Measurements from ENCODE around the gene AGBL4. TPM values are rescaled to one million over a fixed set of nuclear protein-coding genes. Genes with fewer than 3 reads are reported as not detected.

The AGBL4 gene
- total and polyA plus RNA-seq, 2 experiments from 2014 or later: not detected

GRCh38 chr1:48695161-48695560 is 1328.6 kb downstream of the AGBL4 start:
- in situ Hi-C loops (cut with MboI): no loop called here
- TF ChIP-seq EZH2phosphoT487 (IDR thresholded peaks at IDR 0.05; ENCODE audit: insufficient read depth, low read depth) (no peak), EZH2 (IDR thresholded peaks at IDR 0.05; ENCODE audit: insufficient read depth, poor library complexity, severe bottlenecking) (no peak)
- Histone ChIP-seq H3K4me3 (no peak overlapping the region), H3K9ac (no peak overlapping the region), H3K9me2 (ENCODE audit: insufficient read depth) (no peaks in the 10 kb centered on the region), H3K27ac (no peak overlapping the region), H3F3A (ENCODE audit: insufficient read depth) (no peaks in the 10 kb centered on the region), H3K4me2 (ENCODE audit: unreplicated experiment) (no peak overlapping the region), H3K27me3 (replicated peaks; ENCODE audit: insufficient read depth) (peaks cover 5% of the 10 kb centered on the region; the same call in 1 of the 2 replicates), H2AFZ (no peak overlapping the region), H3K79me2 (ENCODE audit: insufficient read depth) (no peaks in the 10 kb centered on the region), H4K20me1 (ENCODE audit: insufficient read depth) (no peaks in the 10 kb centered on the region), H3K4me1 (ENCODE audit: insufficient read depth) (no peaks in the 10 kb centered on the region), H3K9me3 (ENCODE audit: low read depth) (no peaks in the 10 kb centered on the region), H3K36me3 (ENCODE audit: low read depth) (no peaks in the 10 kb centered on the region)
- DNase-seq: no peak
- WGBS, 2 experiments (ENCODE audit: low coverage in 1 of 2, low lambda C conversion rate in 2 of 2, missing lambda C conversion rate in 2 of 2): 65 to 66% methylated on average over 2 of the region's 2 CpGs

- 25 to 36% methylated on average over 12 of the region's 12 CpGs for WGBS, 2 experiments (ENCODE audit: low coverage in 1 of 2, low lambda C conversion rate in 2 of 2, missing lambda C conversion rate in 2 of 2)
- DNase-seq: no peak
Observed at GRCh38 chr1:48693674-48694320, 1330.0 kb downstream of the AGBL4 start.

GRCh38 chr1:48693180-48693579 is 1330.6 kb downstream of the AGBL4 start:
- Histone ChIP-seq H4K20me1 (ENCODE audit: insufficient read depth) (no peaks in the 10 kb centered on the region), H3K27me3 (replicated peaks; ENCODE audit: insufficient read depth) (peaks cover 5% of the 10 kb centered on the region; the same call in 1 of the 2 replicates), H3K4me3 (no peak overlapping the region), H3K4me2 (ENCODE audit: unreplicated experiment) (no peak overlapping the region), H3K27ac (no peak overlapping the region), H3K9me3 (ENCODE audit: low read depth) (no peaks in the 10 kb centered on the region), H3K9ac (no peak overlapping the region), H3K9me2 (ENCODE audit: insufficient read depth) (no peaks in the 10 kb centered on the region), H3K4me1 (ENCODE audit: insufficient read depth) (no peaks in the 10 kb centered on the region), H3F3A (ENCODE audit: insufficient read depth) (no peaks in the 10 kb centered on the region), H2AFZ (no peak overlapping the region), H3K36me3 (ENCODE audit: low read depth) (no peaks in the 10 kb centered on the region), H3K79me2 (ENCODE audit: insufficient read depth) (no peaks in the 10 kb centered on the region)
- no peak for DNase-seq
- TF ChIP-seq EZH2 (IDR thresholded peaks at IDR 0.05; ENCODE audit: insufficient read depth, poor library complexity, severe bottlenecking) (no peak), EZH2phosphoT487 (IDR thresholded peaks at IDR 0.05; ENCODE audit: insufficient read depth, low read depth) (no peak)
- in situ Hi-C loops (cut with MboI): no loop called here
- 68 to 74% methylated on average over 10 to 11 of the region's 11 CpGs for WGBS, 2 experiments (ENCODE audit: low coverage in 1 of 2, low lambda C conversion rate in 2 of 2, missing lambda C conversion rate in 2 of 2)

More at GRCh38 chr1:48693674-48694320, 1330.0 kb downstream of the AGBL4 start:
- no peaks in the 10 kb centered on the region for H3F3A ChIP-seq (ENCODE audit: insufficient read depth)
- in situ Hi-C loops (cut with MboI): no loop called here
- H3K9ac ChIP-seq: no peak overlapping the region
- no peak for TF ChIP-seq EZH2phosphoT487 (IDR thresholded peaks at IDR 0.05; ENCODE audit: insufficient read depth, low read depth)
- TF ChIP-seq EZH2 (IDR thresholded peaks at IDR 0.05; ENCODE audit: insufficient read depth, poor library complexity, severe bottlenecking): no peak
- no peaks in the 10 kb centered on the region for H3K36me3 ChIP-seq (ENCODE audit: low read depth)
- no peak overlapping the region for H2AFZ ChIP-seq
- no peaks in the 10 kb centered on the region for H3K79me2 ChIP-seq (ENCODE audit: insufficient read depth)
- no peaks in the 10 kb centered on the region for H3K9me2 ChIP-seq (ENCODE audit: insufficient read depth)
- no peak overlapping the region for H3K4me3 ChIP-seq
- no peak overlapping the region for H3K4me2 ChIP-seq (ENCODE audit: unreplicated experiment)
- peaks cover 5% of the 10 kb centered on the region; the same call in 1 of the 2 replicates for H3K27me3 ChIP-seq (replicated peaks; ENCODE audit: insufficient read depth)
- H3K9me3 ChIP-seq (ENCODE audit: low read depth): no peaks in the 10 kb centered on the region
- H3K27ac ChIP-seq: no peak overlapping the region
- H3K4me1 ChIP-seq (ENCODE audit: insufficient read depth): no peaks in the 10 kb centered on the region
- H4K20me1 ChIP-seq (ENCODE audit: insufficient read depth): no peaks in the 10 kb centered on the region

GRCh38 chr1:48692235-48692634 is 1331.5 kb downstream of the AGBL4 start:
- H3K27me3 ChIP-seq (replicated peaks; ENCODE audit: insufficient read depth): peaks cover 5% of the 10 kb centered on the region; the same call in 1 of the 2 replicates
- WGBS, 2 experiments (ENCODE audit: low coverage in 1 of 2, low lambda C conversion rate in 2 of 2, missing lambda C conversion rate in 2 of 2): 66 to 77% methylated on average over 9 of the region's 9 CpGs
- no peak overlapping the region for H3K4me3 ChIP-seq
- H3K9ac ChIP-seq: no peak overlapping the region
- no peaks in the 10 kb centered on the region for H3K79me2 ChIP-seq (ENCODE audit: insufficient read depth)
- no peaks in the 10 kb centered on the region for H4K20me1 ChIP-seq (ENCODE audit: insufficient read depth)
- no peaks in the 10 kb centered on the region for H3K9me3 ChIP-seq (ENCODE audit: low read depth)
- H3K27ac ChIP-seq: no peak overlapping the region
- H3K4me2 ChIP-seq (ENCODE audit: unreplicated experiment): no peak overlapping the region
- no peaks in the 10 kb centered on the region for H3K4me1 ChIP-seq (ENCODE audit: insufficient read depth)
- in situ Hi-C loops (cut with MboI): no loop called here
- H2AFZ ChIP-seq: no peak overlapping the region
- no peak for DNase-seq
- H3K36me3 ChIP-seq (ENCODE audit: low read depth): no peaks in the 10 kb centered on the region
- no peaks in the 10 kb centered on the region for H3F3A ChIP-seq (ENCODE audit: insufficient read depth)
- H3K9me2 ChIP-seq (ENCODE audit: insufficient read depth): no peaks in the 10 kb centered on the region
- TF ChIP-seq EZH2phosphoT487 (IDR thresholded peaks at IDR 0.05; ENCODE audit: insufficient read depth, low read depth): no peak

Measured in GM23248 (cell line).